NCI-H748 (cell line): ENCODE results near the gene RNF8.

Experiments
- DNase-seq: peaks from one replicate; lab custom pipeline; 2025; ENCODE audit not compliant: unreplicated experiment; lab: John Stamatoyannopoulos, UW

Gene RNF8

GRCh38 chr6:37357860-37358259 is 4.1 kb downstream of the RNF8 start:
- no peak for DNase-seq

- no peak for DNase-seq
Measured at GRCh38 chr6:37359039-37359438, 5.3 kb downstream of the RNF8 start.

GRCh38 chr6:37362101-37362828 is 8.5 kb downstream of the RNF8 start:
- no peak for DNase-seq

GRCh38 chr6:37365791-37366190 is 12.0 kb downstream of the RNF8 start:
- DNase-seq: peak; percentile 19

- DNase-seq: peak; percentile 47
Measured at GRCh38 chr6:37366910-37367309, 13.1 kb downstream of the RNF8 start.

GRCh38 chr6:37368961-37369320 is 15.2 kb downstream of the RNF8 start:
- DNase-seq: no peak

DNA sequence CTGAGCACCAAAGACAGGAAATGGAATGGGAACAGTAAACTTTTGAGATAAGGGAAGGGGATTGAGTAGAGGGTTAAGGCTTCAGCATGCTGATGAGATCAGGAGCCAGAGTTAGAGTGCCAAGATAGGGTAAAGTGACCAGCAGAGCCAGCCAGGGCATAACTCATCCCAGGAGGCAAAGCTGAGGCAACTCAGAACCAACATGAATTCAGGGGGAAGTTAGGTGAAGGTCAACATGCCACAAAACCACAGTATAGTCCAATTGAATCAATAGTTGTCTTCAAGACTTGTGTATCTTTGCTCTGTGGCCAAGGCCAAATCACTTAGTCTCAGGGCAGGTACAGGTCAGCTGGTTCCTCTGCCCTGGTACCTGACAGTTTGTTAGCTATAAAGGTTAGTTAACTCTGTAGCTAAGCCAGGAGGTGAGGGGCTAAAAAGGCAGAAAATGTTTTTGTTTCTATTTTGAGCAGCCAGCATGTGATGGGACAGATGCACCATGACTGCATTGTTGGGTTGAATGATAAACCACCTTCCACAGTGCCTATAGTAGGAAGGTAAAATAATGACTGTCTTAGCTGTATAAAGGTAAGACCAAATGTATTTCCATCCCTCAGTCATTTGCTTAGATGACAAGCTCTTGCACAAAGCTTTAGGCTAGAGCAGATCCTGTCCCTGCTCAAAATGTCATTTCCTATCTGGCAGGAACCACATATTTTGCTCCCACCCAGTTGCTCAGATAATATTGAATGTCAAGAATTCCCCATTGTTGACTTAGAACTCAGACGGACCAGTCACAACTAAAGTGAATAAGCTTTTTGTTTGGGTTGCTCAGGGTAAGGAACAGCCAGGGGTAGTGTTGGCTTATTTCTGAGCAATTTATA is 15.8 kb downstream of the RNF8 start:
- DNase-seq: no peak

DNA sequence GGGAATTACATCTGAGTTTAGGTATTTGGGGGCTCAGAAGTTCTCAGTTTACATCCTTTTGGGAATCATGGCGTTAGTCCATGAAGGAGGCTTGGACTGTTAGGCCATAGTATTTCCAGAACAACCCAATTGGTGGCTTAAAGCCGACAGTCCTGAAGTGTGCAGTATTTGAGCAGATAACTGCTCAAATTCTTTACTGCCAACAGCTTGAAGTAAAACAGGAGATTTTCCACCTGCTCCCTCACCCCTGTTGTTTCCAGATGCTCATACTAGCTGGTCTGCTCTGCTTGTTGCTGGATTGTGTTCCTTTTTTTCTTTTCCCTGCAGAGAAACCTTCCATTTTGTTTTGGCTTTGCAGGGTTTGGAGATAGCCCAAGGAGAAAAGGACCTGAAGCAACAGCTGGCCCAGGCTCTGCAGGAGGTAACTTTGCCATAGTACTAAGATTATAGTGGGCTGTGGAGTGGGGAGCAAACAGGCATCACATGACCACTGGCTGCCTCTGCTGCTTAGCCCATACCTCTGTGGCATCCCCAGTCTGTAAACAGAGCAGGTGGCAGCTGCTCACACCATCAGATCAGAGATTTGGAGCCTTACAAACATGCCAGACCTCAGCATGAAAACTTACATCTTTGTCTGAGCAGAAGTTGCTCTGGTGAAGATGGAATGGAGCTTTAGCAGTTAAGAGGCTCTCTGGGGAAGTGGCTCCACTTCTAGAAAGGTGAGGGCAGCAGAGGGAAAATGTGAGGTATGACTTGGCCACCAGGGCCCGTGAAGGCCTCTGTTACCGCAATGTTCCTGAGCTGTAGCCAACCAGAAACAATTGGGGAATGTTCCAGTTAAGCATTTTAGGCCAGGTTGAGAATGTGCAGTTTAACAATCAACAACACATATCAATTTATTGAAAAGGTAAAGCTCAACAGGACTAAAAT is 17.6 kb downstream of the RNF8 start:
- no peak for DNase-seq

- no peak for DNase-seq
Measured at GRCh38 chr6:37372116-37372515, 18.3 kb downstream of the RNF8 start.

- no peak for DNase-seq
Measured at GRCh38 chr6:37373822-37374471, 20.2 kb downstream of the RNF8 start.

DNA sequence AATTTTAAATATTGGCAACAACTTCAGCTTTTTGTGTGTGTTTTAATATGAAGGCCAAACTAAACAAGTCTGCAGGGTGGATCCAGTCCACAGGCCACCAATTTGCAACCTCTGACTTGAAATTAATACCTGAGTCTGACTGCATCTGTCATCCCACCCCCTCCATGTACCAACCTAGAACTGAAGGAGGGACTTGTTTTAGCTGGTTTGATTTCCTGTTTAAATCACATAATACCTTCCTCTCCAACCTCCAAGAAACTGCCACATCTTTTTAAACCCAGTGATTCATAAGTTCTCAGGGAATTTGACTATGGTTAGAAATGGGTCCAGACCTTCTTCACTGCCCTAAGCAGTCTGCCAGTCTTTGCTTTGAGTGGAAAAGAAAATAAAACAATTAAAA is 21.6 kb downstream of the RNF8 start:
- no peak for DNase-seq

GRCh38 chr6:37376078-37376743 is 22.4 kb downstream of the RNF8 start:
- no peak for DNase-seq

GRCh38 chr6:37381579-37381978 is 27.8 kb downstream of the RNF8 start:
- peak; percentile 87 for DNase-seq

GRCh38 chr6:37382994-37383765 is 29.4 kb downstream of the RNF8 start:
- DNase-seq: no peak

GRCh38 chr6:37388578-37388977 is 34.8 kb downstream of the RNF8 start:
- no peak for DNase-seq

DNA sequence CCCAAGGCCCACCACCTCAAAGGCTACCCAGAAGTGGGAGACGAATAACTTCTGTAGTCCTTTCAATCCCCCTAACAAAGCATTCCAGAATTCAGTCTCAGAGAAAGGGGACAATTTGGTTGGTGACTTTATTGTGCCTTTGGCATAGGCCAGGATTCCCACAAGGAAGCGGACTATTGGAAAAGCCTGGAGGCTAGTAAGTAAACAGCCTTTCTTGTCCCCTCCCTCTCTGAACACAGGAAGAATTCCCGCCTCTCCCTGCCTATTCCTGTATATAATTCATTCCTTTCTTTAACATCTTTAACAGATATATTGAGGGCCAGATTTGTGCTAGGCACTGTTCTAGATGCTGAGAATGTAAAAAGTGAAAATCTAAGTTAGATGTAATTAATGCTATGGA is 36.1 kb downstream of the RNF8 start:
- DNase-seq: no peak

DNA sequence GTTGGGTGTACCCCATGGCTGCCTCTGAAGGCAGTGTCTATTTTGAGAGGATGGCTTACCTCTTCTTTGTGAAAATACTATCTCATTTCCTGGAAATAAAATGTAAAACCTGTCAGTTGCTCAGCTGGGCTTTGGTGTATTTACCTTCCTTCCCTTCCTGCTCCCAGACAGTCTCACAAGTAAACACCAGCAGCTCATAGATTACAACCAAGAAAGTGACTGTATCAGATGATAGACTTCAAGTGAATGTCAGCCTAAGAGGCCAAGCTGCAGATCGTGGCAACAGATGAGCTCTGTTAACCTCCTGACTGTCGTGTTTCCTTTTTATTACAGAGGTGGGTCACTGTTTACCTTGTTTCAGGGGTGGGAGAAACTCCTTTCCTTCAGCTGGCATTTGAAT is 37.3 kb downstream of the RNF8 start:
- no peak for DNase-seq

GRCh38 chr6:37392821-37393220 is 39.0 kb downstream of the RNF8 start:
- no peak for DNase-seq

GRCh38 chr6:37393381-37393929 is 39.7 kb downstream of the RNF8 start:
- DNase-seq: no peak
